ENCODE measurements around the gene ATP11A. TPM values are rescaled to one million over a fixed set of nuclear protein-coding genes. Genes with fewer than 3 reads are reported as not detected.

Gene ATP11A
- total RNA-seq, 1 donor from 2014 or later: 377 TPM

GRCh38 chr13:112885782-112886268, 196.0 kb downstream of the ATP11A start:
- Histone ChIP-seq H3K27me3 (no peaks in the 10 kb centered on the region), H3K27ac (no peak overlapping the region), H3K4me3 (no peak overlapping the region), H3K4me1 (no peaks in the 10 kb centered on the region), H3K9me3 (no peaks in the 10 kb centered on the region), H3K36me3 (peaks cover 30% of the 10 kb centered on the region)
- TF ChIP-seq CTCF (IDR thresholded peaks at IDR 0.05): no peak
- peak; percentile 72 for ATAC-seq
- intact Hi-C loops (cut with DNase I): no loop called here
- DNase-seq: peak; percentile 81

- no peaks in the 10 kb centered on the region for H3K4me1 ChIP-seq
- no peak overlapping the region for H3K27ac ChIP-seq
- TF ChIP-seq CTCF (IDR thresholded peaks at IDR 0.05): no peak
- DNase-seq: no peak
- H3K4me3 ChIP-seq: no peak overlapping the region
- peaks cover 21% of the 10 kb centered on the region for H3K36me3 ChIP-seq
- ATAC-seq: no peak
- H3K9me3 ChIP-seq: no peaks in the 10 kb centered on the region
- H3K27me3 ChIP-seq: no peaks in the 10 kb centered on the region
- intact Hi-C loops (cut with DNase I): no loop called here
These were observed 197.3 kb downstream of the ATP11A start for GRCh38 chr13:112887151-112887550.

- intact Hi-C loops (cut with DNase I): no loop called here
- no peak overlapping the region for H3K4me3 ChIP-seq
- no peaks in the 10 kb centered on the region for H3K9me3 ChIP-seq
- TF ChIP-seq CTCF (IDR thresholded peaks at IDR 0.05): no peak
- ATAC-seq (no peak), DNase-seq (no peak)
- H3K27ac ChIP-seq: no peak overlapping the region
- peaks cover under 1% of the 10 kb centered on the region for H3K4me1 ChIP-seq
- no peaks in the 10 kb centered on the region for H3K27me3 ChIP-seq
- peaks cover 18% of the 10 kb centered on the region for H3K36me3 ChIP-seq
These were observed 197.7 kb downstream of the ATP11A start for GRCh38 chr13:112887557-112887991.

- Histone ChIP-seq H3K4me1 (peaks cover 9% of the 10 kb centered on the region), H3K27me3 (no peaks in the 10 kb centered on the region), H3K36me3 (peaks cover 12% of the 10 kb centered on the region), H3K27ac (no peak overlapping the region), H3K9me3 (no peaks in the 10 kb centered on the region), H3K4me3 (no peak overlapping the region)
- intact Hi-C loops (cut with DNase I): no loop called here
- TF ChIP-seq CTCF (IDR thresholded peaks at IDR 0.05): no peak
- DNase-seq (no peak), ATAC-seq (no peak)
These were observed 198.6 kb downstream of the ATP11A start for GRCh38 chr13:112888238-112889111.

- H3K4me3 ChIP-seq: no peak overlapping the region
- H3K27ac ChIP-seq: no peak overlapping the region
- peaks cover 8% of the 10 kb centered on the region for H3K36me3 ChIP-seq
- no peak for TF ChIP-seq CTCF (IDR thresholded peaks at IDR 0.05)
- H3K9me3 ChIP-seq: no peaks in the 10 kb centered on the region
- DNase-seq: no peak
- H3K27me3 ChIP-seq: peaks cover 2% of the 10 kb centered on the region
- peaks cover 16% of the 10 kb centered on the region for H3K4me1 ChIP-seq
- intact Hi-C loops (cut with DNase I): no loop called here
- ATAC-seq: no peak
These were observed 199.8 kb downstream of the ATP11A start for GRCh38 chr13:112889351-112890290.

Measured in upper lobe of right lung (tissue), 1 donor.